GM12873 (cell line): ENCODE data around the gene TMEM138.

ENCODE experiments used
- CTCF ChIP-seq: IDR thresholded peaks from 2 replicates; pipeline ENCODE4 v1.5.1; 2012; ENCODE audit warnings: low read depth, mild to moderate bottlenecking, moderate library complexity, low read length, control low read depth; ENCODE audit not compliant: insufficient read depth; ENCODE audit errors: missing control alignments

Gene TMEM138

GRCh38 chr11:61415381-61415780 is 53.2 kb downstream of the TMEM138 start:
- TF ChIP-seq CTCF = no peak

- no peak for TF ChIP-seq CTCF
Observed at GRCh38 chr11:61416941-61417340, 54.8 kb downstream of the TMEM138 start.

GRCh38 chr11:61417670-61418069 is 55.5 kb downstream of the TMEM138 start:
- TF ChIP-seq CTCF = no peak

- TF ChIP-seq CTCF = no peak
Observed at GRCh38 chr11:61418136-61418535, 56.0 kb downstream of the TMEM138 start.
